NCI-H2029 treated with DMSO at 0.1 percent for 48 hours (cell line): ENCODE results near the gene WDR82.

Experiments
- DNase-seq: peaks from one replicate; lab custom pipeline; 2025; lab: John Stamatoyannopoulos, UW

Gene WDR82, protein sequence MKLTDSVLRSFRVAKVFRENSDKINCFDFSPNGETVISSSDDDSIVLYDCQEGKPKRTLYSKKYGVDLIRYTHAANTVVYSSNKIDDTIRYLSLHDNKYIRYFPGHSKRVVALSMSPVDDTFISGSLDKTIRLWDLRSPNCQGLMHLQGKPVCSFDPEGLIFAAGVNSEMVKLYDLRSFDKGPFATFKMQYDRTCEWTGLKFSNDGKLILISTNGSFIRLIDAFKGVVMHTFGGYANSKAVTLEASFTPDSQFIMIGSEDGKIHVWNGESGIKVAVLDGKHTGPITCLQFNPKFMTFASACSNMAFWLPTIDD

DNA sequence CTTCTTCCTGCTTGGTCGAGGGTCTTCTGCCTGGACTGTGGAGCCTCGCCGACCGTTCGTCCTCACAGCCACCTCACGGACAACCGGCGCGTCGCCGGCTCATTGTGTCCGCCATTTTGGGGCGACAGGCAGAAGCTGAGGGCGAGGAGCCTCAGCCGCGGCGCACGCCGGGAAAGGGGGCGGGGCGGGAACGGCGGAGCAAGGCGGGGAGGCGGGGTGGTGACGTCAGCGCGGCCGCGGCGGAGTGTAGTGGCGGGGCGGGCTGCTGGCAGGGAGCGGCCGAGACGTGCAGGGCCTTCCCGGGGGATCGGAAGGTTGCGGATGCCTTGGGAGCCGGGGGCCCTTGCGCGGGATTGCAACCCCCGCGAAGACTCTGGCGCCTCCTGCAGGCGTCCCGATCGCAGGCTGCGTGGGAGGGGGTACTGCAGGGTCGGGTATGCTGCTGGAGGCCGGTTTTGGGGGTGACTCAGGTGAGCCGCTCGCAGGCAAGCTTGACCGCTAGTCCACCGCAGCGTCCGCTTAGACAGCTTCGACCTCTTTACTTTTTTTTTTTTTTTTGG, at the start of gene WDR82:
TSS of gene WDR82 (minus strand) at position 140 of the 560 bp plus-strand sequence. CDS start 288 bp downstream, outside the sequence.
- peak; percentile 32 for DNase-seq

DNA sequence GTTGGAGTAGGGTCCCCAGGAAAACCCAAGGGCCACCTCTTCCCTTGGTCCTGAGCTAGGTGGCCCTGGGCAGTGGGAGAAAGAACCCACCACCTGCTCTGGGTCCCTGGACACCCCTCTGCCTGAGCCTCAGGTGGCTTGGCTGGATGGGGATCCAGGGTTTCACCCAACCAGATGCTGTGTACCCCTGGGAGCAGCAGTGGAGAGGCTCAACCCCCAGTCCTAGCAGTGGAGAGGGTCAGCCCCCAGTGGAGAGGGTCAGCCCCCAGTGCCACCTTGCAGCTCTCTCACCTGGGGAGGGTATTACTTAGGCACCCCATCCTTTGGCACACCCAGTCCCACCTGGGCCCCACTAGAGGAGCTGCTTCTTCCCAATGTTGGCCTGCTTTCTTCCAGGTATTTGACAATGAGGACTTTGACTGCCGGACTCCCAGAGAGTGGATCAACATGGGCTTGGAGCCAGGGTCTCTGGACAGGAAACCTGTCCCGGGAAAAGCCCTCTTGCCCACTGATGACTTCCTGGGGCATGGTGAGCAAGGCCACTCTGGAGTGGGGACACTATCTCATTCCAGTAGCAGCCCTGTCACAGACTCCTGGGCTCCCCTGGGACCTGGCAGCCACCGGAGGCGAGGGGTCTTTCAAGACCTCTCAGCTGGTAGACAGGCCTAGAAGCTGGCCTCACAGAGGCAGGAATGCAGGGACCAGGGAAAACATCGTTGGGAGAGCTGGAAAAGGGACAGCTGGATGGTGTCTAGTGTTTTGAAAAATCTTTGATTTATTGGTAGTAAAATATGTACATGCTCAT, 49.2 kb upstream of the WDR82 start:
- DNase-seq: no peak

DNA sequence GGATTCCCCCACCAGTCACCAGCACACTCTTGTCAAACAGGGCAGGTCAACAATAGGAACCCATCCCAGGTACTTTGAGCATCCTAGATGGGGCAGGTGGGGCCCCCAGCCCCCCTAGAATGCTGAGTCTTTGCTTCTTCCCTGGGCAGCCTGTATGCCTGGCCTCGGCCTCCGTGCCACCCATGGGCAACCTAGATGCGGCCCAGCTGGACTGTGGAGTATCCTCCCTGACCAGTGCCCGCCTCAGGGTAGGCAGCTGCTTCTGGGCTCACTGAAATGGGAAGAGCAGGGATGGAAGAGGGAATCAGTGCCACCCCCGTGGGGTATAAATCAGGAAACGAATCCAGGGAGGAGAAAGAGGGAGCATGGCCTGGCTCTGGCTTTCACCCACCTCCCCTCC, 48.5 kb upstream of the WDR82 start:
- DNase-seq: no peak

DNA sequence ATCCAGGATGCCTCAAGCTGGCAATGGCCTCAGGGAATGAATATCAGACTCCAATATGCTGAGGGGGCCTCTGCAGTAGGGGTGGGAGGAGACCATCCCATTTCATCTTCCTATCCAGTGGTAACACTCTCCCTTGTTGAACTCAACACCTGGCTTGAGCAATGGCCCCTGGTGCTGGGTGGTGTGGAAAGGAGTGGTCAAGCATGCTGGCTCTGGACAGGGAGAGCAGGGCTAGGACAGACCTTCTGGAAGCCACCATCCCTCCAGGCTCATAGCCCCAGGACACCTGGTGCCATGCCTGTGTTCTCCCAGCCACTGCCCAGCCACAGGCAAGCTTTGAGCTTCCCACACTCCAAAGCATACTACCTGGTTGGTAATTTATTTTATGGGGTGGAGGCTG, 47.2 kb upstream of the WDR82 start:
- DNase-seq: no peak

DNA sequence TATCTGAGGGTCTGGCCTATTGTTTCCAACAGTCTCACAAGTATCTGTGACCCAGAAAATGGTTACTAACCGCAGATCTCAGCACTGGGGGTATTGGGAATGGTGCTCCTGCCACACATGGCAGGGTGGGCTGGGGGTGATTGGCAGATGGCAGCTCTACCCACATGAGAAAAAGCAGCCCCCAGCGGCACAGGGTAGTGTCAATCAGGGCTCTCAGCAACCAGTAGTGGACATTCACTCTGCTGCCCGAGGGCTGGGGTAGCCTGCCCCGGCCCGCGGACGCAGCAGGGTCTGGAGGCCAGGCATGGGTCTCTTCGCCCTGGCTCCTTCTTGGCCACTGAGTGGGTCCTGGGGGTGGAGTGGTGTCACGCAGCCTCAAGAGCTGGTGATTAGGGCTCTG, 46.2 kb upstream of the WDR82 start:
- DNase-seq: no peak

DNA sequence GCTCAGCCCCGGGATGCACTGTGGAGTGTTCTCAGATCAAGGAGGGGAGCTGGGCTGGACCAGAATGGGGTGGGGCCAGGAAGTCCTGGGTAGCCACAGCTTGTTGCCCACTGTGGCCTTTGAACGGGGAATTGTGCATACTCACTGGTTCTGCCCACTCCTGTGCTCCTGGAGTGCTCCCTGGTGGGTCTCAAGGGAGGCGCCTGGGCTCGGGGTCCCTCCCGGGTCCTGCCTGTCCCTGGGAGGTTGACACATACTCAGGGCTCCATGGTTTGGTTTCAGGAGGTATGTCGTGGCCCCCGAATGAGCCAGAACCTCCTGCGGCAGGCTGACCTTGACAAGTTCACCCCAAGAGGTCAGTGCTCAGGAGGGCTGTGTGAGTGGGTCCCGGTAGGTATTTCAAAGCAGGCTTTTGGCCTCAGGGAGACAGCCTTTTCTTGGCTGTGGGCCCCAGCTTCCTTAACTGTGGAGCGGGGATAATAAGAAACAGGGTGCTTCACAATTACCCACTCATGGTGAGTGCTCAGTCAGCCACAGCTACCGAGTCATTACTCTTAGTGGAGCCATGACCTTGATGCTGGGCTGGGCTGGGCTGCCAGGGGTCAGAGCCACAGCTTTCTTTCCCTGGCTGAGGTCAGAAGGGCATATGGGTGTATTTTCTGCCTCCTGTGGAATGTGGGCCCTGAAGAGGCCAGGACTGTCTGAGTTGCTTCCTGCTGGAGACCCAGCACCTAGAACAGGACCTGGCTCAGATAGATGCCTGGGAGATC, 45.3 kb upstream of the WDR82 start:
- no peak for DNase-seq

DNA sequence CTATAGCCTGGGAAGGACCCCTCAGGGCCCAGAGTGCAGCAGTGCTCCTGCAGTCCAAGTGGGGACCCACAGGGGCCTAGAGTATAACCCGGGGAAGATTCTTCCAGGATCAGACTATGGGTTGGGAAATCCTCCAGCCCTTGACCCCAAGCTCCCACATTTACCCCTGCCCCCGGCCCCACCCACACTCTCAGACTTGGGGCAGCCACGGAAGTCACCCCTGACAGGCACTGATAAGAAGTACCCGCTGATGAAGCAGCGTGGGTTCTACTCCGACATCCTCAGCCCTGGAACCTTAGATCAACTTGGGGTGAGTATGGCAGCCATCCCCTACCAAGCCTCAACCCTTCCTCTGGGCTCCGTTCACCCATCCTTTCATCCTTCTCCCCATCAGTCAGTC, 44.0 kb upstream of the WDR82 start:
- no peak for DNase-seq

DNA sequence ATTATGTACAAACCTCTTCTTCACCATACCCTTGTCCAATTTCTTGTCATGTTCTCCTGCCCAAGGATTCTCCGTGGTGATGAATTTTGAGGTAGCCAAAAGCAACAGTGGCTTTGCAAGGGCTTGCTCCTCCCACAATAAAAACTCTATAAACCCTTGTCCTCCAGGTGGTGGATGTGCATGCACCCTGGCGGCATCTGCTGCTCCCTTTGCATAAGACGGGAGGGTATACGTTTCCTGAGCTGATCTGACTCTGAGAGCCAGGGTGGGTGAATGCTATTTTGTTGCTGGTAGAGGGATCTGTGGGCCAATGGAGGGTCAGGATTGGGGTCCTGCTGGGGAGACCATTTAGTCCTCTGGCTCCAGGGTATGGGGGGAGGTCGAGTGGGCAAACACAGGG, 43.0 kb upstream of the WDR82 start:
- no peak for DNase-seq

DNA sequence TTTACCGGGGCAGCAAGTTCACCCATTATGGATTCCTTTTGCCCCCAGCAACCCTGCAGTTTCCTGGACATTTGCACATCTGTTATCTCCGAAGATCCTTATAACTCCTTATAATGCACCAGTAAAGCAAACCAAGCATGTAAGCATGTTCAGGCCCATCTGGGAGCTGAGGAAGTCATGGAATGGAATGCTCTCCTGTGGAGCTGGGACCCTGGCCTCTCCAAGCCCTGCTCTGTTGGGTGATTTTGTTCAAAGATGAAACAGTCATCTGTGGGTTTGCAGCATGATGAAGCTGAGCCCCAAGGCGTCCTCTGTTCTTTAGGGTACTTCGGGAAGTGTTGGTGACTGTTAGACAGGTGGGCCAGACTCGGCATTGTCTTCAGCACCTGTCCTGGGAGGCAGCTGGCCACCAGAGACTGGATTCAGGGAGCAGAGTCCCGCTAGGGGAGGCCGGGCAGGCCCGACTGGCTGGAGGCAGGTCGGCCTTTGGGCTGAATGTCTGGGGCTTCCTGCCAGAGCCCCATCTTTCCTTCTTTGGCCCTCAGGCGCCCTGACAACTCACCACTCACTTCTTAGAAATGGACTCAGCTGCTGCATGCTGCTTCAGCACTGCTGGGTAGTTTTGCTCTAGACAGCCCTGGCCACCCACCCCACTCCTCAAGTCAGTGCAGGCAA, 41.6 kb upstream of the WDR82 start:
- no peak for DNase-seq

DNA sequence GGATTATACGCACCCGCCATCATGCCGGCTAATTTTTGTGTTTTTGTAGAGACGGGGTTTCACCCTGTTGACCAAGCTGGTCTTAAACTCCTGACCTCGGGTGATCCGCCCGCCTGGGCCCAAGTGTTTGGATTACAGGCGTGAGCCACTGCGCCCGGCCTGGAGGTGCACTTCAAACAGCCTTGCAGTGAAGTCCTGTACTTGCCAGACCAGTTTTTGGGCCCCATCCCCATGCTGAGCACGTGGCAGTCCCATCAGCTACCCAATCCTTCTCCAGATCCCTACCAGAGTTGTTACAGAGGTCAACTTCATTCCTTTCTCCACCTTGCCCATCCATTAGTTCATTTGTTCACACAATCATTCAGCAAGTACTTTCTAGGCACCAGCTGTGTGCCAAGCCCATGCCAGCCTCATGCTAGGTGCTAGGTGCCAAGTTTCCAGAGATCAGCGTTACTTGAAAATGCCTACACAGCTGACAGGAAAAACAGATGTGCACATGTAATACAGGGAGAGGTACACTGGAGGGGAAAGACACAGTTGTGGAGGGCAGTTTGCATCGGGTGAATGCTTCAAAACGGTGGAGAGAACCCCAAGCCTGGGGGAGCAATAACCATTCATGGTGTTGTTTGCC, 39.9 kb upstream of the WDR82 start:
- DNase-seq: no peak

DNA sequence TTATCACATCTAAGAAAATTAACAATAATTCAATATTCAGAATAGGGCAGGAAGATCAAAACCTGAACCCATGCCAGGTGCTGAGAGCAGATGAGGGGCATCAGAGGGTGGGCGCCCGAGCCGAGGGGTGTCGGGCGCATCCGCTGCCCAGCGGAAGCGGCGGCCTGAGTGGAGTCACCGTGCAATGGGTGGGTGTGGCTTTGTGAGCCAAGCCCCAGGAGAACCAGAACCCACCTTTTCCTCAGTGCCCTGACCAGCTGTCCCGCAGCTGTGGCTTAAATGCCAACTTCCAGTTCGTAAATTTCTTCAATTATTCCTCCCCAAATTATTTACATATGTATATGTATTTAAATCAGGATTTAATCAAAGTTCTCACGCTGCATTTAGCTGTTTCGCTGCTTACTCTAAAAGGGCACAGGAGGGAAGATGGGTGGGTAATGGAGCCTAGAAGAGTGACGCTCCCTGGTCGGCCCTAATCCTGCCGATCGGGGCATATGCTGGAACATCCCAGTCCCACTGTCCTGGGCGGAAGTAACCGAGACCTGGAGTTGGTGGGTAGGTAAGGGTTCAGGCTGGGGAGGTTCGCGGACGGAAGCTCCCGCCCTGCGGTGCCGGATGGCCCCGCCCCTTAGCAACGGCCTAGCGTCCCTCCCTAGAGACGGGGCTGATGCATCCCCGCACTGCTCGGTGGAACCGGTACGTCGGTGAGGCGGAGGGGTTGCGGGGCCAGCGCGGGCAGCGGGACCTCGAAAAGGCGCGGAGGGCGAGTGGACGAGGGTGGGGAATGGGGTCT, 39.0 kb upstream of the WDR82 start:
- peak; percentile 4 for DNase-seq

DNA sequence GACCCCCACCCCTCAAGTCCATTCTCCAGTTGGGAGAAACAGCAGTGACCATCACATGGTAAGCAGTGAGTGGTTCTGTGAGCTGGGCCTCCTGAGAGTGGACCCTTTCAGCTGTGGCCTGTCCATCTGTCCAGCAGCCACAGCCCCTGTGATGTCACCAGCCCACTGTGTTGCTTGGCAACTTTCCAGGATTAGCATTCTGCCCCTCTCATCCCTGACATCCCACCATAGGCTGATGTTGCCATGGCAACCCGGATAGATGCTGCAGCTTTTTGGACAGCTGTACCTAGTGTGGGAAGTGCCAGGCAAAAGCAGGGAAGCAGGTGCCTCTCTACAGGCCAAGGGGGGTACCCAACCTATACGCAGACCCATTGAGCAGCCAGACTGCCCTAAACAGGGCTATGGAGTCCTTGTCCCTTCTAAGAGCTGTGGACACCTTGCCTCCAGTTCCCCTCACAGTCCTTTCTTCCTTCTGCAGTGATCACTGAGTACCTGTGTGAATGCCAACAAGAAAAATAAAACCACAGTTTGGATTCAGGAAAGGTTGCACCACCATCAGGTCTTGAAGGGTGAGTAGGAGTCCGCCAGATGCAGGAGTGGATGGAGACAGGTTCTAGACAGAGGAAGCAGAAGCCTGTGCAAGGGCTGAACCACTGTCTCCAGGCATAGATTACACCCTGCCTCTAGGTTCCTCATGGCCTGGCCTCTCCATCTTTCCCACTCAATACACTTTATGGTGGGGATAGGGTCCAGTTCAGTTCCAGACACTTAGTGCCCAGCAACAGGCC, 37.7 kb upstream of the WDR82 start, which contains the start of gene DNAH1:
TSS of gene DNAH1 (plus strand) at position 343 of the 788 bp plus-strand sequence. CDS start 6,124 bp downstream, outside the sequence.
- DNase-seq: no peak

DNA sequence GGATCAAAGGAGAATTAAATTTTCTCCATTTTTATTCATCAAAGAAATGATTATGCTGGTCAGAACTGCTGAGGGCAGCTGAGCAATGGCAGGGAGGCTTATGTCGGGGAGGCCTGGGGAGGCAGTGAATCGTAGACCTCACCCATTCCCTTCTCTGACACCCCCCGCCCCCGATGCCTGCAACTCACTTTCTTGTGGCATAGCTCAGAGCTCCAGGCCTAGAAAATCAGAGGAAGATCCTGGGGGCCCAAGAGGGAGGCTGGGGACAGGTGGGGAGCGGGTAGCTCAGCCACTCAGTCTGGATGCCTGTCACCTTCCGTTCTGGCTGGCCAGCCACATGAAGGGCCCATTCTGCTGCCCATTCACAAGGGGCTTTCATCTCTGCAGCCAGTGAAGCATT, 36.6 kb upstream of the WDR82 start:
- no peak for DNase-seq

DNA sequence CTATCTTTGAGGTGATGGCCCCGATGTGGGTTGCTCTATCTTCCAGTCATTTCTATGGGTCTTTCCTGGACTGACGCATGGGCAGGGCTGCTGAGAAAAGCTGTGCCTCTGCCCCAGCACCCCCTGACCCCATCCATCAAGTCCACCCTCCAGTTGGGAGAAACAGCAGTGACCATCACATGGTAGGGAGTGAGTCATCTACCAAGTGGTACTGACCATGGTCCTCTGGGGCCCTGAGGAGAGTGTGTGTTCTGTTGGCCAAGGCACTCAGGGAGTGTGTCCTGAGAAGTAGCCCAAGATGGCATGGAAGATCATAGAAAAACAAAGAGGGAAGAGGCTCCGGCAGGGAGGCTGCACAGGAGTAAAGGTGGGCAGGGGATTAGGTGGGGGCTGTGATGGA, 36.0 kb upstream of the WDR82 start:
- no peak for DNase-seq

DNA sequence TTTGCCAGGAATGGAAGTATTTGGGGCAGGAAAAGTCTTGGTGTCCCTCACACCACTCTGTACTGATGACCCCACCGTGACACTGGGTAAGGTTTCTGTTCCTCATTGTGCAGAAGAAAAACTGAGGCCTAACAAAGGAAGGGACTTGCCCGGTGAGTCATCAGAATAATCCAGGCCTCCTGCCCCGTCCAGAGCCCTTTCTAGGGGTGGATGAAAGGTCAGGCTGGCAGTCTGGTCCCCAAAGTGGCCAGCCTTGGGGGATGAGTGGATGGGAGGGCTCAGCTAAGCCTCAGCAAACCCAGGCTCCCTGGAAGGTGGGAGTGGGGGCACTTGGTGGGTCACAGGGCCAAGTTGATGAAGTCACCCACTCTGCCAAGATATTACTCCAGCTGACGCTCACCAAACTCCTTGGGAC, 35.3 kb upstream of the WDR82 start:
- DNase-seq: no peak

DNA sequence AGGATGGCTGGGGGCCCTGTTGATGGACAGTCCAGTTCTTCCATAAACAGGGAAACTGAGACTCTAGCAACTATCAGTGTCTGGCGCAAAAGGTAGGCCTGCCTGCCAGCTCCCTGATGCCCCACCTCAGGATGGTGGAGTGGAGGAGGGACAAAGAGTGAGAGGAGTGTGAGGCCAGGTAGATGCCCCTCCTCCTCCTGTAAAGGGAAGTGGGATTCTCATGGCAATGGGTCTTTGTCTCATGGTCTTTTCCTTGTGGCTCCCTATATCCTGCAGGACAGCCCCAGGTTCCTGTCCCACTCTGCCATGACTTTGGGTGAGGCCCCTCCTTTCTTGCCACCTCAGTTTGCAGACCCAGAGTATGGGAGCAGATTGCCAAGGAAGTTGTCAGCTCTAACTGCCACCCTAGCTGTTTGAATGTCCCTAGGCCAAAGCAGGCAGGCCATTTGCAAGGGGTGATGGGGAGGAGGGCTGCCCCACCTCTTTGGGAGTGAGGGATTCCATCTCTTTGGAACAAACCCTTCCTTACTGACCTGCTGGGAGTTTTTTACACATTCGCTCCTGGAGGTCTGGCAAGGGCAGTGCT, 34.8 kb upstream of the WDR82 start:
- no peak for DNase-seq

DNA sequence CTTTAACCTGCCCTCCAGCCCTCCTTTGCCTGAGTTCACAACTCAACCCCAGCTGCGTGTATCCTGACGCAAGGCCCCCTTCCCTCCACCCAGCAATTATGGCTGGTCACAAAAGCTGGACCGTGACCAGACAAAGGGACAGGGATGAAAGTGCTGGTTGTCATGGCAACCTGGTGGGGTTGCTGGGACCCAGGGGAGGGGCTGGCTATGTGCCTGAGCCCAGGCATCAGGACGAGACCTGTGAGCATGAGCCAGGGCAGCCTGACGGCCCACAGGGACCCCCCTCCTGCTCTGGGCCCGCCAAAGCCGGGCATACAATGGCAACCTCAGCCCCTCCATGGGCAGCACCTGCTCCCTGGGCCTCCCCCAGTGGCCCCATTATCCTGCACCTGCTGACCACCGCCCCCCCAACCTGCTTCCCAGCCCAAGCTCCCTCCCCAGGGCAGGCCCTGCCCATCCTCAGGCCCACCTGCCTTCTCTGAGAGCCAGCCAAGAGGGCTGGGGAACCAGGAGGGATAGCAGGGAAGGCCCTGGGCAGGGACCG, 33.2 kb upstream of the WDR82 start:
- DNase-seq: no peak

DNA sequence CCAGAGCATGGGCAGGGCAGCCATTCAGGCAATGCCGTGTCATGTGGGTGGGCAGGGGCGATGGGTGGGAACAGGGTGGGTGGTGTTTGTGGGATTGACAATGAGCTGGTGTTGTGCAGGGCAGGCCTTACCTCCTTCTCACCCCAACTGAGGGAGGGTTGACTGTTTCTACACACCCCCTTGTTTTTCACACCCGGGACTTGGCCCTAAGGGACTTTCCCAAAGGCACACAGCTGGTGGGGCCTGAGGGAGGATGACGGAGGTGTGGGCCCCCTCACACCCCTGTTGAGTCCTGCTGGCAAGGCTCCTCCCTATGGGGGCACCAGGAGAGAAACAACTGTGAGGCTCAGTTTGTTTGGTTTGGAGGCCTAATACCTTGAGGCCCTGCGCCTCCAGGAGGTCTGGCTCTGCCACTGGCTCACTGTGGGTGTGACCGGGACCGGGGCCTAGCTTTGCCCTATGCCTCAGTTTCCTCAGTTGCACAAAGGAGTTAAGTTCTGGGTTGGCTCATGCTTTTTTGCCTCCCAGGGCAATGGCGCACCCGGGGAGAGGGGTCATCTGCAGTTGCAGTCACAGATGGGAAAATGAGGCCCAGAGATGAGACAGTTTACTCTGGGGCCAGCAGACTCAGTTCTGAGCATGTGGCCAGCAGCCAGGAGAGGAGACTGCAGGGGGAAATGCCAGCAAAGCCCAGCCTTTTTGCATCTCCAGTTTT, 32.6 kb upstream of the WDR82 start:
- no peak for DNase-seq
